Type B pancreatic cell (in vitro differentiated cells): ENCODE measurements around the gene DBP. TPM values are rescaled to one million over a fixed set of nuclear protein-coding genes. Genes with fewer than 3 reads are reported as not detected.

Experiments used
- DNase-seq: peaks from one replicate; pipeline ENCODE4 v3.0.0; 2021; ENCODE audit warnings: mixed read lengths; ENCODE audit not compliant: unreplicated experiment; ENCODE audit errors: extremely low spot score
- H3K27ac Mint-ChIP-seq: 2 replicates; pipeline ENCODE4 v1.8.0; 2021; ENCODE audit warnings: mild to moderate bottlenecking, mixed read lengths
- H3K27me3 Mint-ChIP-seq: 2 replicates; pipeline ENCODE4 v1.8.0; 2021; ENCODE audit warnings: mixed read lengths
- H3K36me3 Mint-ChIP-seq: 2 replicates; pipeline ENCODE4 v1.8.0; 2021; ENCODE audit warnings: mixed read lengths
- H3K4me1 Mint-ChIP-seq: one replicate; pipeline ENCODE4 v1.8.0; 2021; ENCODE audit warnings: mixed read lengths; ENCODE audit not compliant: unreplicated experiment
- H3K4me3 Mint-ChIP-seq: 2 replicates; pipeline ENCODE4 v1.8.0; 2021; ENCODE audit warnings: mild to moderate bottlenecking, mixed read lengths
- H3K9me3 Mint-ChIP-seq: 2 replicates; pipeline ENCODE4 v1.8.0; 2021; ENCODE audit warnings: mixed read lengths
- total RNA-seq: library from RNA; stranded (reverse); gene quantifications from 2 replicates; pipeline ENCODE4 v1.2.1, GENCODE V29; 2021; ENCODE audit warnings: low replicate concordance
- TF ChIP-seq, protein P1 (sequence below): fragments of 200-600 bp; sonication (generic); conservative IDR thresholded peaks from 2 replicates; pipeline ENCODE4 v1.5.0; 2021; ENCODE audit warnings: antibody characterized with exemption, mild to moderate bottlenecking

DBP gene
- total RNA-seq, 1 donor from 2014 or later: 31.5 TPM

GRCh38 chr19:48669903-48670668 lies 32.9 kb upstream of the DBP start:
- H3K36me3 Mint-ChIP-seq: no peaks in the 10 kb centered on the region
- H3K4me1 Mint-ChIP-seq: peaks cover 13% of the 10 kb centered on the region

DNA sequence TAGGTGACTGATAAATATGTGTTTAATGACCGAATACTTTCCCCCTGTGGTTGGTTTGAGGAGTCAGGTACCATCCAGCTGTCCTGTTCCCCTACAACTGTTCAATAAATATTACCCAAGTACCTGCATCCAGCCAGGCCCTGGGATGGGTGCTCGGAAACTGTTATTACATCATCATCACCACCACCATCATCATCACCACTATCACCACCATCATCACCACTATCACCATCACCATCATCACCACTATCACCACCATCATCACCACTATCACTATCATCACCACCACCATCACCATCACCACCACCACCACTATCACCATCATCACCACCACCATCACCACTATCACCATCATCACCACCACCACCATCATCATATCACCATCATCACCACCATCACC lies 31.6 kb upstream of the DBP start:
- Mint-ChIP-seq H3K4me3 (no peak overlapping the region), H3K27me3 (no peaks in the 10 kb centered on the region), H3K9me3 (no peaks in the 10 kb centered on the region), H3K4me1 (peaks cover 8% of the 10 kb centered on the region), H3K27ac (no peak overlapping the region), H3K36me3 (no peaks in the 10 kb centered on the region)
- TF ChIP-seq, protein P1, sequence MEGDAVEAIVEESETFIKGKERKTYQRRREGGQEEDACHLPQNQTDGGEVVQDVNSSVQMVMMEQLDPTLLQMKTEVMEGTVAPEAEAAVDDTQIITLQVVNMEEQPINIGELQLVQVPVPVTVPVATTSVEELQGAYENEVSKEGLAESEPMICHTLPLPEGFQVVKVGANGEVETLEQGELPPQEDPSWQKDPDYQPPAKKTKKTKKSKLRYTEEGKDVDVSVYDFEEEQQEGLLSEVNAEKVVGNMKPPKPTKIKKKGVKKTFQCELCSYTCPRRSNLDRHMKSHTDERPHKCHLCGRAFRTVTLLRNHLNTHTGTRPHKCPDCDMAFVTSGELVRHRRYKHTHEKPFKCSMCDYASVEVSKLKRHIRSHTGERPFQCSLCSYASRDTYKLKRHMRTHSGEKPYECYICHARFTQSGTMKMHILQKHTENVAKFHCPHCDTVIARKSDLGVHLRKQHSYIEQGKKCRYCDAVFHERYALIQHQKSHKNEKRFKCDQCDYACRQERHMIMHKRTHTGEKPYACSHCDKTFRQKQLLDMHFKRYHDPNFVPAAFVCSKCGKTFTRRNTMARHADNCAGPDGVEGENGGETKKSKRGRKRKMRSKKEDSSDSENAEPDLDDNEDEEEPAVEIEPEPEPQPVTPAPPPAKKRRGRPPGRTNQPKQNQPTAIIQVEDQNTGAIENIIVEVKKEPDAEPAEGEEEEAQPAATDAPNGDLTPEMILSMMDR: no peak
- DNase-seq: no peak

More at GRCh38 chr19:48669903-48670668, 32.9 kb upstream of the DBP start:
- H3K27ac Mint-ChIP-seq: no peak overlapping the region
- TF ChIP-seq, protein P1: no peak
- H3K27me3 Mint-ChIP-seq: peaks cover 2% of the 10 kb centered on the region
- no peaks in the 10 kb centered on the region for H3K9me3 Mint-ChIP-seq
- no peak overlapping the region for H3K4me3 Mint-ChIP-seq
- DNase-seq: no peak

- TF ChIP-seq, protein P1: no peak
- Mint-ChIP-seq H3K27ac (no peak overlapping the region), H3K27me3 (no peaks in the 10 kb centered on the region), H3K9me3 (no peaks in the 10 kb centered on the region), H3K36me3 (no peaks in the 10 kb centered on the region), H3K4me1 (peaks cover 7% of the 10 kb centered on the region), H3K4me3 (no peak overlapping the region)
- no peak for DNase-seq
These were observed 31.2 kb upstream of the DBP start for GRCh38 chr19:48668332-48668731.

GRCh38 chr19:48665786-48666185 lies 28.6 kb upstream of the DBP start:
- H3K27ac Mint-ChIP-seq: no peak overlapping the region

DNA sequence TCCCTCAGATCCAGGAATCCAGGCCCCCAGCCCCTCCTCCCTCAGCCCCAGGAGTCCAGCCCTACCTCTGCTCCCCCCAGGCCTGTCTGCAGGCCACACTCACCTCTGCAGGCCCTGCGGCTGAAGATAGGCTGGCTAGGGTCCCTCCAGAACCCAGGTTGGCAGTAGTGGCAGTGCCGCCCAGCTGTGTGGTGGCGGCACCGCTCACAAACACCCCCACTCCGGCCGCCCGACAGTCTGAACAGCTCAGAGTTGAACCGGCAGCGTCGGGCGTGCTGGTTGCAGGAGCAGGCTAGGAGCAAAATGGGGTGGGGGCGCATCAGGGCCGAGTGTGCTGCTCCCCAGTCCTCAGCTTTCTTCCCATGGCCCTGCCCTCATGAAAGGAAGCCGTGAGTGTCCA lies 27.3 kb upstream of the DBP start:
- H3K27ac Mint-ChIP-seq: no peak overlapping the region
- H3K9me3 Mint-ChIP-seq: no peaks in the 10 kb centered on the region
- H3K4me3 Mint-ChIP-seq: no peak overlapping the region
- H3K27me3 Mint-ChIP-seq: no peaks in the 10 kb centered on the region
- no peaks in the 10 kb centered on the region for H3K36me3 Mint-ChIP-seq
- TF ChIP-seq, protein P1: no peak
- no peak for DNase-seq
- H3K4me1 Mint-ChIP-seq: peaks cover 5% of the 10 kb centered on the region

More at GRCh38 chr19:48665786-48666185, 28.6 kb upstream of the DBP start:
- TF ChIP-seq, protein P1: no peak
- Mint-ChIP-seq H3K36me3 (no peaks in the 10 kb centered on the region), H3K9me3 (no peaks in the 10 kb centered on the region), H3K4me3 (no peak overlapping the region), H3K4me1 (peaks cover 5% of the 10 kb centered on the region), H3K27me3 (no peaks in the 10 kb centered on the region)
- DNase-seq: no peak
